ENCODE measurements around the gene VPS33B. TPM values are rescaled to one million over a fixed set of nuclear protein-coding genes. Genes with fewer than 3 reads are reported as not detected.

Gene VPS33B
- total and polyA plus RNA-seq, 2 of the 8 experiments (the other 6 are each of a cell fraction or from before 2014, with no cell fraction given), result 11.8 to 17.3 TPM

DNA sequence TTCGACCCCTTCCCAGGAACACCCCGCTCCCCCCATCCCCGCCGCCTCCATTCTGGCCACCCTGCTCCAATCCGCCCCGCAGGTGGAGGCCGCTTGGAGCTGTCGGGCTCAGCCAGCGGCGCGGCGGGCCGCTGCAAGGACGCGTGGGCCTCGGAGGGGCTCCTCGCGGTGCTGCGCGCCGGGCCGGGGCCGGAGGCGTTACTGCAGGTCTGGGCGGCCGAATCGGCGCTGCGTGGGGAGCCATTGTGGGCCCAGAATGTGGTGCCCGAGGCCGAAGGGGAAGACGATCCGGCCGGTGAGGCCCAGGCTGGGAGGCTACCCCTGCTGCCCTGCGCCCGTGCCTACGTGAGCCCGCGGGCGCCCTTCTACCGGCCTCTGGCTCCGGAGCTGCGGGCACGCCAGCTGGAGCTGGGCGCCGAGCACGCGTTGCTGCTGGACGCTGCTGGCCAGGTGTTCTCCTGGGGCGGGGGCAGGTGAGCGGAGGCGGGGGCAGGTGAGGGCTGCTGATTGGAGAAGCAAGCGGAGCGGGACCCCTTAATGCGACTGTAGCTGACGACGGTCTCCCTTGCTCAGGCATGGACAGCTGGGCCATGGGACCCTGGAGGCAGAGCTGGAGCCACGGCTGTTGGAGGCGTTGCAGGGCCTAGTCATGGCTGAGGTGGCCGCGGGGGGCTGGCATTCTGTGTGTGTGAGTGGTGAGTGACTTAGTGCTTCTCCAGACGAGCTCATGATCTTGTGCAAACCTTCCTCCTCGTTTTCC lies 65.2 kb downstream of the VPS33B start (continued):
- TF ChIP-seq, protein P1, sequence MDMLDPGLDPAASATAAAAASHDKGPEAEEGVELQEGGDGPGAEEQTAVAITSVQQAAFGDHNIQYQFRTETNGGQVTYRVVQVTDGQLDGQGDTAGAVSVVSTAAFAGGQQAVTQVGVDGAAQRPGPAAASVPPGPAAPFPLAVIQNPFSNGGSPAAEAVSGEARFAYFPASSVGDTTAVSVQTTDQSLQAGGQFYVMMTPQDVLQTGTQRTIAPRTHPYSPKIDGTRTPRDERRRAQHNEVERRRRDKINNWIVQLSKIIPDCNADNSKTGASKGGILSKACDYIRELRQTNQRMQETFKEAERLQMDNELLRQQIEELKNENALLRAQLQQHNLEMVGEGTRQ (IDR thresholded peaks at IDR 0.05; ENCODE audit: low read length), result no peak
- TF ChIP-seq SUZ12 (IDR thresholded peaks at IDR 0.05; ENCODE audit: low read length), result no peak
- no peak for TF ChIP-seq EZH2 (IDR thresholded peaks at IDR 0.05; ENCODE audit: low read depth, low read length, severe bottlenecking)
- TF ChIP-seq, protein P2, sequence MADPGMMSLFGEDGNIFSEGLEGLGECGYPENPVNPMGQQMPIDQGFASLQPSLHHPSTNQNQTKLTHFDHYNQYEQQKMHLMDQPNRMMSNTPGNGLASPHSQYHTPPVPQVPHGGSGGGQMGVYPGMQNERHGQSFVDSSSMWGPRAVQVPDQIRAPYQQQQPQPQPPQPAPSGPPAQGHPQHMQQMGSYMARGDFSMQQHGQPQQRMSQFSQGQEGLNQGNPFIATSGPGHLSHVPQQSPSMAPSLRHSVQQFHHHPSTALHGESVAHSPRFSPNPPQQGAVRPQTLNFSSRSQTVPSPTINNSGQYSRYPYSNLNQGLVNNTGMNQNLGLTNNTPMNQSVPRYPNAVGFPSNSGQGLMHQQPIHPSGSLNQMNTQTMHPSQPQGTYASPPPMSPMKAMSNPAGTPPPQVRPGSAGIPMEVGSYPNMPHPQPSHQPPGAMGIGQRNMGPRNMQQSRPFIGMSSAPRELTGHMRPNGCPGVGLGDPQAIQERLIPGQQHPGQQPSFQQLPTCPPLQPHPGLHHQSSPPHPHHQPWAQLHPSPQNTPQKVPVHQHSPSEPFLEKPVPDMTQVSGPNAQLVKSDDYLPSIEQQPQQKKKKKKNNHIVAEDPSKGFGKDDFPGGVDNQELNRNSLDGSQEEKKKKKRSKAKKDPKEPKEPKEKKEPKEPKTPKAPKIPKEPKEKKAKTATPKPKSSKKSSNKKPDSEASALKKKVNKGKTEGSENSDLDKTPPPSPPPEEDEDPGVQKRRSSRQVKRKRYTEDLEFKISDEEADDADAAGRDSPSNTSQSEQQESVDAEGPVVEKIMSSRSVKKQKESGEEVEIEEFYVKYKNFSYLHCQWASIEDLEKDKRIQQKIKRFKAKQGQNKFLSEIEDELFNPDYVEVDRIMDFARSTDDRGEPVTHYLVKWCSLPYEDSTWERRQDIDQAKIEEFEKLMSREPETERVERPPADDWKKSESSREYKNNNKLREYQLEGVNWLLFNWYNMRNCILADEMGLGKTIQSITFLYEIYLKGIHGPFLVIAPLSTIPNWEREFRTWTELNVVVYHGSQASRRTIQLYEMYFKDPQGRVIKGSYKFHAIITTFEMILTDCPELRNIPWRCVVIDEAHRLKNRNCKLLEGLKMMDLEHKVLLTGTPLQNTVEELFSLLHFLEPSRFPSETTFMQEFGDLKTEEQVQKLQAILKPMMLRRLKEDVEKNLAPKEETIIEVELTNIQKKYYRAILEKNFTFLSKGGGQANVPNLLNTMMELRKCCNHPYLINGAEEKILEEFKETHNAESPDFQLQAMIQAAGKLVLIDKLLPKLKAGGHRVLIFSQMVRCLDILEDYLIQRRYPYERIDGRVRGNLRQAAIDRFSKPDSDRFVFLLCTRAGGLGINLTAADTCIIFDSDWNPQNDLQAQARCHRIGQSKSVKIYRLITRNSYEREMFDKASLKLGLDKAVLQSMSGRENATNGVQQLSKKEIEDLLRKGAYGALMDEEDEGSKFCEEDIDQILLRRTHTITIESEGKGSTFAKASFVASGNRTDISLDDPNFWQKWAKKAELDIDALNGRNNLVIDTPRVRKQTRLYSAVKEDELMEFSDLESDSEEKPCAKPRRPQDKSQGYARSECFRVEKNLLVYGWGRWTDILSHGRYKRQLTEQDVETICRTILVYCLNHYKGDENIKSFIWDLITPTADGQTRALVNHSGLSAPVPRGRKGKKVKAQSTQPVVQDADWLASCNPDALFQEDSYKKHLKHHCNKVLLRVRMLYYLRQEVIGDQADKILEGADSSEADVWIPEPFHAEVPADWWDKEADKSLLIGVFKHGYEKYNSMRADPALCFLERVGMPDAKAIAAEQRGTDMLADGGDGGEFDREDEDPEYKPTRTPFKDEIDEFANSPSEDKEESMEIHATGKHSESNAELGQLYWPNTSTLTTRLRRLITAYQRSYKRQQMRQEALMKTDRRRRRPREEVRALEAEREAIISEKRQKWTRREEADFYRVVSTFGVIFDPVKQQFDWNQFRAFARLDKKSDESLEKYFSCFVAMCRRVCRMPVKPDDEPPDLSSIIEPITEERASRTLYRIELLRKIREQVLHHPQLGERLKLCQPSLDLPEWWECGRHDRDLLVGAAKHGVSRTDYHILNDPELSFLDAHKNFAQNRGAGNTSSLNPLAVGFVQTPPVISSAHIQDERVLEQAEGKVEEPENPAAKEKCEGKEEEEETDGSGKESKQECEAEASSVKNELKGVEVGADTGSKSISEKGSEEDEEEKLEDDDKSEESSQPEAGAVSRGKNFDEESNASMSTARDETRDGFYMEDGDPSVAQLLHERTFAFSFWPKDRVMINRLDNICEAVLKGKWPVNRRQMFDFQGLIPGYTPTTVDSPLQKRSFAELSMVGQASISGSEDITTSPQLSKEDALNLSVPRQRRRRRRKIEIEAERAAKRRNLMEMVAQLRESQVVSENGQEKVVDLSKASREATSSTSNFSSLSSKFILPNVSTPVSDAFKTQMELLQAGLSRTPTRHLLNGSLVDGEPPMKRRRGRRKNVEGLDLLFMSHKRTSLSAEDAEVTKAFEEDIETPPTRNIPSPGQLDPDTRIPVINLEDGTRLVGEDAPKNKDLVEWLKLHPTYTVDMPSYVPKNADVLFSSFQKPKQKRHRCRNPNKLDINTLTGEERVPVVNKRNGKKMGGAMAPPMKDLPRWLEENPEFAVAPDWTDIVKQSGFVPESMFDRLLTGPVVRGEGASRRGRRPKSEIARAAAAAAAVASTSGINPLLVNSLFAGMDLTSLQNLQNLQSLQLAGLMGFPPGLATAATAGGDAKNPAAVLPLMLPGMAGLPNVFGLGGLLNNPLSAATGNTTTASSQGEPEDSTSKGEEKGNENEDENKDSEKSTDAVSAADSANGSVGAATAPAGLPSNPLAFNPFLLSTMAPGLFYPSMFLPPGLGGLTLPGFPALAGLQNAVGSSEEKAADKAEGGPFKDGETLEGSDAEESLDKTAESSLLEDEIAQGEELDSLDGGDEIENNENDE (IDR thresholded peaks at IDR 0.05; ENCODE audit: insufficient replicate concordance, low read length), result no peak
- TF ChIP-seq TCF12 (IDR thresholded peaks at IDR 0.05; ENCODE audit: low read depth, low read length), result no peak
- TF ChIP-seq, protein P3, sequence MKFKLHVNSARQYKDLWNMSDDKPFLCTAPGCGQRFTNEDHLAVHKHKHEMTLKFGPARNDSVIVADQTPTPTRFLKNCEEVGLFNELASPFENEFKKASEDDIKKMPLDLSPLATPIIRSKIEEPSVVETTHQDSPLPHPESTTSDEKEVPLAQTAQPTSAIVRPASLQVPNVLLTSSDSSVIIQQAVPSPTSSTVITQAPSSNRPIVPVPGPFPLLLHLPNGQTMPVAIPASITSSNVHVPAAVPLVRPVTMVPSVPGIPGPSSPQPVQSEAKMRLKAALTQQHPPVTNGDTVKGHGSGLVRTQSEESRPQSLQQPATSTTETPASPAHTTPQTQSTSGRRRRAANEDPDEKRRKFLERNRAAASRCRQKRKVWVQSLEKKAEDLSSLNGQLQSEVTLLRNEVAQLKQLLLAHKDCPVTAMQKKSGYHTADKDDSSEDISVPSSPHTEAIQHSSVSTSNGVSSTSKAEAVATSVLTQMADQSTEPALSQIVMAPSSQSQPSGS (IDR thresholded peaks at IDR 0.05; ENCODE audit: low read length), result no peak
- TF ChIP-seq NRF1 (IDR thresholded peaks at IDR 0.05; ENCODE audit: low read depth, low read length), result no peak

Data from H1 (cell line).